Measurements from ENCODE around the gene ADD2.

Gene ADD2

GRCh38 chr2:70670626-70671025, 97.4 kb downstream of the ADD2 start:
- DNase-seq, result no peak

- DNase-seq, result no peak
These were observed 97.8 kb downstream of the ADD2 start for GRCh38 chr2:70670202-70670601.

GRCh38 chr2:70668911-70669310, 99.1 kb downstream of the ADD2 start:
- DNase-seq, result no peak

GRCh38 chr2:70668432-70668831, 99.6 kb downstream of the ADD2 start:
- DNase-seq, result no peak

- no peak for DNase-seq
These were observed 103.5 kb downstream of the ADD2 start for GRCh38 chr2:70664525-70664924.

- DNase-seq, result no peak
These were observed 104.6 kb downstream of the ADD2 start for GRCh38 chr2:70663411-70663810.

- DNase-seq, result no peak
These were observed 108.4 kb downstream of the ADD2 start for GRCh38 chr2:70659551-70659950.

- no peak for DNase-seq
These were observed 109.5 kb downstream of the ADD2 start for GRCh38 chr2:70658476-70658875.

GRCh38 chr2:70657246-70657645, 110.8 kb downstream of the ADD2 start:
- DNase-seq, result no peak

GRCh38 chr2:70656421-70657010, 111.5 kb downstream of the ADD2 start:
- DNase-seq, result no peak

- no peak for DNase-seq
These were observed 112.2 kb downstream of the ADD2 start for GRCh38 chr2:70655786-70656185.

GRCh38 chr2:70655211-70655610, 112.8 kb downstream of the ADD2 start:
- DNase-seq, result peak; percentile 44

- no peak for DNase-seq
These were observed 116.3 kb downstream of the ADD2 start for GRCh38 chr2:70651727-70652126.

- no peak for DNase-seq
These were observed 117.0 kb downstream of the ADD2 start for GRCh38 chr2:70651014-70651413.

- DNase-seq, result no peak
These were observed 119.0 kb downstream of the ADD2 start for GRCh38 chr2:70648961-70649360.

- peak; percentile 52 for DNase-seq
These were observed 120.0 kb downstream of the ADD2 start for GRCh38 chr2:70647873-70648481.

GRCh38 chr2:70646420-70646818, 121.6 kb downstream of the ADD2 start:
- no peak for DNase-seq

GRCh38 chr2:70645733-70646419, 122.1 kb downstream of the ADD2 start:
- no peak for DNase-seq

- DNase-seq, result no peak
These were observed 124.3 kb downstream of the ADD2 start for GRCh38 chr2:70643715-70644114.

GRCh38 chr2:70641263-70641784, 126.7 kb downstream of the ADD2 start:
- DNase-seq, result no peak

GRCh38 chr2:70639841-70640436, 128.1 kb downstream of the ADD2 start:
- DNase-seq, result no peak

GRCh38 chr2:70638561-70638960, 129.4 kb downstream of the ADD2 start:
- DNase-seq, result no peak

GRCh38 chr2:70633508-70633907, 134.5 kb downstream of the ADD2 start:
- no peak for DNase-seq

GRCh38 chr2:70632966-70633365, 135.0 kb downstream of the ADD2 start:
- DNase-seq, result no peak
